ENCODE data around the gene CDC42BPA. TPM values are rescaled to one million over a fixed set of nuclear protein-coding genes. Genes with fewer than 3 reads are reported as not detected.

The CDC42BPA gene
- total RNA-seq, 1 experiment from 2014 or later = 30.1 TPM

DNA sequence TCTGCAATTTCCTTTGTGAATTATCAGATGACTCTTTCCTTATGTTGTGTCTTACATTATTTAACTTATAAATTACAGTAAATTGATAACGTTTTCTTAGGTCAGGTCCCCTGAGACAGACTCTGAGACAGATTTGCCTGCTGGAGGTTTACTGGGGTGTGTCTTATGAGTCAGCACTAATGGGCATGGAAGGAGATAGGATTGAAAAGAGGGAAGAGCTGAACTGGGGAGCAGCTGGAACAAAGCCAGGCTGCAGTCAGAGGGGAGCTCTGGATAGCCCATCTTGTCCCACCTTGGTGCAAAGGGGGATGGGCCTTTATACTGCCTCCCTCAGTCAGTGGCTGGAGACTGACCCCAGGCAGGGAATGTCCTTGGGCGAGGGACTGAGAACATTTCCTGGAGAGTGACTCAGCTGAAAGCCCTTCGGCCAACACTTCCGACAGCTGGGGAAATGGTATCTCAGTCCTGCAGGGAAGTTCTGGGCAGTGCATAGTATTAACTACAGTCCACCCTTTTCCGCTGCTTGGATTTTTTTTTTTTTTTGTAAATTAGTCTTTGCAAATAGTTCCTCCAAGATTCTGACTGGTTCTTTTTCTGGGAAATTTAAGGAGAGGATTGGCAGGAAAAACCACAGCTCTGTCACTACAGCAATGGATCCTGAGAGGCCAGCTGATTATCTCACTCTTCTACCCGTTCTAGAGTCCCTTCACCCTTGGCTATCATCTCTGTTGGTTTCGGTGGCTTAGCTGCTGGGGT, 39.1 kb upstream of the CDC42BPA start:
- Mint-ChIP-seq H3K27me3 (ENCODE audit: low read depth) (peaks cover 1% of the 10 kb centered on the region), H3K4me3 (peak overlapping the region; percentile 8 to 13; a peak in 2 of 5 replicates), H3K36me3 (ENCODE audit: insufficient read depth in 1 of 3, low read depth in 3 of 3) (peaks cover 0 to 2% (median 0%) of the 10 kb centered on the region in 3 experiments; a peak in 1 of 7 replicates), H3K27ac (peak overlapping the region; percentile 46 to 97 (median 92)), H3K9me3 (peaks cover 0 to 2% of the 10 kb centered on the region in 2 experiments; a peak in 1 of 5 replicates), H3K4me1 (peaks cover 39 to 51% of the 10 kb centered on the region in 2 experiments)
- TF ChIP-seq, protein P1, sequence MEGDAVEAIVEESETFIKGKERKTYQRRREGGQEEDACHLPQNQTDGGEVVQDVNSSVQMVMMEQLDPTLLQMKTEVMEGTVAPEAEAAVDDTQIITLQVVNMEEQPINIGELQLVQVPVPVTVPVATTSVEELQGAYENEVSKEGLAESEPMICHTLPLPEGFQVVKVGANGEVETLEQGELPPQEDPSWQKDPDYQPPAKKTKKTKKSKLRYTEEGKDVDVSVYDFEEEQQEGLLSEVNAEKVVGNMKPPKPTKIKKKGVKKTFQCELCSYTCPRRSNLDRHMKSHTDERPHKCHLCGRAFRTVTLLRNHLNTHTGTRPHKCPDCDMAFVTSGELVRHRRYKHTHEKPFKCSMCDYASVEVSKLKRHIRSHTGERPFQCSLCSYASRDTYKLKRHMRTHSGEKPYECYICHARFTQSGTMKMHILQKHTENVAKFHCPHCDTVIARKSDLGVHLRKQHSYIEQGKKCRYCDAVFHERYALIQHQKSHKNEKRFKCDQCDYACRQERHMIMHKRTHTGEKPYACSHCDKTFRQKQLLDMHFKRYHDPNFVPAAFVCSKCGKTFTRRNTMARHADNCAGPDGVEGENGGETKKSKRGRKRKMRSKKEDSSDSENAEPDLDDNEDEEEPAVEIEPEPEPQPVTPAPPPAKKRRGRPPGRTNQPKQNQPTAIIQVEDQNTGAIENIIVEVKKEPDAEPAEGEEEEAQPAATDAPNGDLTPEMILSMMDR (conservative IDR thresholded peaks at IDR 0.05) = no peak
- Histone ChIP-seq H3K14ac (ENCODE audit: insufficient read depth, low read length) (no peak overlapping the region), H3K4me2 (ENCODE audit: insufficient read depth, insufficient read length, low read length) (no peak overlapping the region), H3K79me1 (ENCODE audit: insufficient read depth, low read depth, low read length, poor library complexity, severe bottlenecking) (no peaks in the 10 kb centered on the region), H3K27ac (ENCODE audit: insufficient read length, low read depth, low read length) (peak overlapping the region; percentile 84), H2BK120ac (ENCODE audit: low read depth, low read length, poor library complexity, severe bottlenecking) (no peak overlapping the region), H3K27me3 (ENCODE audit: insufficient read depth, low read length) (no peaks in the 10 kb centered on the region), H3K23me2 (ENCODE audit: insufficient read length, low read depth, low read length, poor library complexity, severe bottlenecking) (no peaks in the 10 kb centered on the region), H2AFZ (ENCODE audit: low read length) (no peak overlapping the region), H2BK12ac (ENCODE audit: insufficient read length, low read depth, low read length) (no peak overlapping the region), H4K5ac (ENCODE audit: insufficient read length, low read depth, low read length) (no peak overlapping the region), H3K56ac (ENCODE audit: insufficient read length, low read depth, low read length) (no peak overlapping the region), H4K91ac (ENCODE audit: insufficient read length, low read depth, low read length) (no peak overlapping the region), H3K9ac (ENCODE audit: extremely low read depth, insufficient read length, low read length) (no peak overlapping the region), H3K4me1 (ENCODE audit: insufficient read depth, low read length) (peaks cover 6% of the 10 kb centered on the region; the same call in 1 of the 2 replicates), H3K18ac (ENCODE audit: insufficient read length, low read depth, low read length) (no peak overlapping the region), H2BK20ac (ENCODE audit: low read depth, low read length, poor library complexity, severe bottlenecking) (no peak overlapping the region), H3K4ac (ENCODE audit: low read depth, low read length) (no peak overlapping the region), H3T11ph (ENCODE audit: low read length) (no peak overlapping the region), H3K9me3 (ENCODE audit: control insufficient read depth, low read depth, low read length) (no peaks in the 10 kb centered on the region), H4K8ac (replicated peaks; ENCODE audit: insufficient read length, low read depth, low read length) (no peak overlapping the region), H2BK15ac (ENCODE audit: low read depth, low read length) (no peak overlapping the region), H3K79me2 (ENCODE audit: insufficient read depth, low read length) (no peaks in the 10 kb centered on the region), H2BK5ac (ENCODE audit: insufficient read length, low read length) (no peak overlapping the region), H2AK5ac (ENCODE audit: insufficient read length, low read length) (no peak overlapping the region), H3K23ac (ENCODE audit: insufficient read length, low read depth, low read length) (no peak overlapping the region), H4K20me1 (ENCODE audit: control insufficient read depth, insufficient read depth, insufficient read length) (no peaks in the 10 kb centered on the region)
- WGBS (ENCODE audit: extremely low coverage, insufficient read length, low lambda C conversion rate) = no CpG with 5 or more reads among the region's 7 CpGs
- peak; percentile 82 for DNase-seq

Data from H9 (cell line).